GM18520 (cell line): ENCODE measurements around the gene GNA12.

Experiments used
- ATAC-seq: cut with Tn5 transposase; IDR thresholded peaks from one replicate; pipeline ENCODE4 v1.9.1; 2021; ENCODE audit not compliant: unreplicated experiment

The GNA12 gene

GRCh38 chr7:2717293-2718261 is 126.5 kb downstream of the GNA12 start:
- ATAC-seq: no peak

- no peak for ATAC-seq
These were observed 127.2 kb downstream of the GNA12 start for GRCh38 chr7:2716906-2717292.

- ATAC-seq: no peak
These were observed 127.6 kb downstream of the GNA12 start for GRCh38 chr7:2716488-2716887.

DNA sequence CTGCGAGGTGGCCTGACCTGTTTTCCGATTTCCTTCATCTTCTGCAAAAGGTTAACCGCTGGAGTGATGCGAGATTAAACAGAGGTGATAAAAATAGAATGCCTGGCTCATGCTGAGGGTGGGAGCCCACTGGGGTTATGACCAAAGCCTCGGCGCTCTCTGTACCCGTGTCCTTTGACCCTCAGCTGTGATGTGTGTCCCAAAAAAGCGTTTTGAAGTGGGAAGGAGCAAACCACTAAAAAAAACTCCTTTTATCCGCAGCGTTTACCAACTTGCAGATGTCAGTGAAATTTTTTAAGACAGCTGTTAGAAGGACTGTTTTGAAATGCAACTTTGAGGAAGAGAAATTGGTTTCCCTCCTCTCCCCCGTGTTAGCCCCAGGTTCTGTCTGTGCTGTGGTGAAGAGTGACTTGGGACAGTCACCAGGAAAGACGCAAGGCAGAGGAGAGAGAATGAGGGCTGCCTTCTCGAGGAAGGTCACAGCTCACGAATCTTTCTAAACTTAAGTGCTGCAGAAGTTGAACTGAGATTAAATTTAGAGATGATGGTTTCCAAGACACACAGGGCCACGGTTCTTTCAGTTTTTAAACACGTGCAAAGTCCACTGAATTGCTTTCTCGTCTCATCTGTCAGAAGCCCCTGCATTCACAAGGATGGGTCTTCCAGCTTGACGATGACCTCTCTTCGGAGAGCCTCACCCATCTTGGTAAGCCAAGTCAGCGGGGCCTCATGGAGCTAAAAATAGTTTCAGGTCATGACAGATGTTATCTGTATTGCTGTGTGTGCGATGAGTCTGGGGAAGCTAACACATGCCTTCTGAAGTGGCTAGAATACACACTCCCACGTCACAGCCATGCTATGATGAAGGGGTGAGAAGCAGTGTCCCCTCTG is 128.5 kb downstream of the GNA12 start:
- ATAC-seq: no peak

DNA sequence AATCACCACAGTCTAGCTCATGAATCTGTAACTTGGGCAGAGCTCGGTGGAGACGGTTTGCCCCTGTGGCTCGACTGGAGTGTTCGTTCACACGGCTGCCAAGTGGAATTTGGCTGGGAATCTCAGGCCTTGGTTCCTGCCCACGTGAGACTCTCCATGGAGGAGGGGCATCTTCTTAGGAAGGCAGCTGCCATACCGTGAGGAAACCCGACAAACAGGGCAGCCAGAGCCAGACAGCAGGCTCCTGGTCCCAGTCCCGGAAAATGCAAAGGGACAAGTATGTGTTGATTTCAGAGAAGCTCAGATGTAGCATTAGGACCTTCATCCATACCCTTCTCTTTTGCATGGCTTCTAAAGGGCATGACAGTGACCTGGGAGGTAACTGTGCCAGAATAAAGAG is 129.5 kb downstream of the GNA12 start:
- no peak for ATAC-seq

DNA sequence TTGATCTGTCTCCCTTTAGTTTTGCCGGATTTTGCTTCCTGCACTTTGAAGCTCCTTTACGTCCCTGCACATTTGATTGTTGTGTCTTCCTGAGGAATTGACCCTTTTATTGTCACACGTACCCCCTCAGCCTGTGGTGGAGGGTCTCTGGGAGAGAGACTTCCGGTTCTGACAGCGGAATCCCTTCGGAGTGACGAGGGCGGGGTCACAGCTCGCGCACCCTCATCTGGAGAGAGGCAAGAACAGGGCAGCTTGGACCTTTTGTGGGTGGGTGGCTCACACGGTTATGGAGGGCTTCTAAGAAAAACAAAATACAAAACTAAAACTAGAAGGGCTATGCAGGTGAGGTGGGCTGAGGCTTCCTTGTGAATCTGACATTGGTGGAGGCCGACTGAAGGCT is 130.1 kb downstream of the GNA12 start:
- ATAC-seq: no peak

DNA sequence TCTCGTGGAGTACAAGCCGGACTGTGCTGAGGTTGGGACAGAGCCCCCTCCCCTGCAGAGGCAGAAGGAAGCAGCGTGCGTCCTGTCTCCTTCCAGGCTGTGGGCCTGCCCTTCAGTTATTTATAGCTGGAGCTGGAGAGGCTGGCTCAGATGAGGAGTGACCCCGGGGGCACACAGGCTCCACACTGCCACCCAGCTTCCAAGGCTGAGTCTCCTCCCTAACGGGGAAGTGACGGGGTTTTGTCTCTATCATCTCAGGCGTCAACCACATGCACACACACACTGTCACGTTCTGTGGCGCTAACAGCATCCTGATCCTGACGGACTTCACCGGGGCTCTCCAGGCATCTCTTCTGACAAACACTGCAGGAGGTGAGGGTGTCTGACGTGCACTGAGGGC is 130.7 kb downstream of the GNA12 start:
- ATAC-seq: no peak

- ATAC-seq: no peak
These were observed 132.0 kb downstream of the GNA12 start for GRCh38 chr7:2711895-2712675.

DNA sequence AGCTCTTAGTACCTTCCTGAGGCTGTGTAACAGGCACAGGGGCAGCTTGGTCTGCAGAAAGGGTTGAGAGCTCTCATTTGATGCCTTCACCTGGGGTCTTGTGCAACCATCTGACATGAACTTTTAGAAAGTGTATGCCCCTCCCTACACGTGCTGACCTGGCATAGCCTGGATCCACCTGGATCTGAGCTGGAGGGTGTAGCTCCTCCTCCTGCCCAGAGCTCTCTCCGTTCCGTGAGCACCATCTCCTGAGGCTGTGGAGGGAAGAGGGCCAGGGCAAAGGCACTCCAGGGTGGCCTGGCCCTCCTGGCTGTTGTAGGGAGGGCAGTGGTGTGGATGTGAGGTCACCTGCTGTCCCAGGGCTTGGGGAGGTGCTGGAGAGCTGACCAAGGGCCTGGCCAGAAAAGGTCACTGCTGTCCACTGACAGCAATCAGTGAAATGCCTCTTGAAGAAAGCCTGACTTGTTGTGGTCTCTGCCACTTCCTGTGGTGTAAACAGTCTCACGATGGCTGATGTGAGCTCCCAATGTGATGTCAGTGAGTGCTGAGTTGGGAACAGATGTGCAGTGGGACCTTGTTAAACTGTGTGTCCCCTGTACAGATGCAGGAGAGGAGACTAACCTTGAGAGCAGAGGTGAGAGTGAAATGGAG is 133.1 kb downstream of the GNA12 start:
- no peak for ATAC-seq

GRCh38 chr7:2710286-2710655 is 133.8 kb downstream of the GNA12 start:
- ATAC-seq: peak; percentile 46

- ATAC-seq: peak; percentile 67
These were observed 134.4 kb downstream of the GNA12 start for GRCh38 chr7:2709553-2710285.

- ATAC-seq: no peak
These were observed 135.4 kb downstream of the GNA12 start for GRCh38 chr7:2708547-2709310.

DNA sequence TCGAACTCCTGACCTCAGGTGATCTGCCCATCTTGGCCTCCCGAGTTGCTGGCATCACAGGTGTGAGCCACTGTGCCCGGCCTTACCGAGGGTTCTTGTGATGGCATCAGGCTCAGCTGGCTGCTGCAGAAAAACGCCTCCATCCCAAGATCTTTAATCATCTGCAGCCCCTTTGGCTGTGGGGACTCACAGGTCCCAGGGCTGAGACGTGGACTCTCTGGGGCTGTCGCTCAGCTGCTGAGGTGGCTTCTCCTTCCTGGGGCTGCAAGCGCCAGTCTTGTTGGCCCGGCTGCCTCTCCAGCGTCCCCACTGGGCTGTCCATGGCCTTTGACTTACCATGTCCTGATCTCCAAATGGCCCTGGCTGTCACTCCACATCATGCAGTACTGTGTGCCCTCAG is 136.1 kb downstream of the GNA12 start:
- no peak for ATAC-seq

DNA sequence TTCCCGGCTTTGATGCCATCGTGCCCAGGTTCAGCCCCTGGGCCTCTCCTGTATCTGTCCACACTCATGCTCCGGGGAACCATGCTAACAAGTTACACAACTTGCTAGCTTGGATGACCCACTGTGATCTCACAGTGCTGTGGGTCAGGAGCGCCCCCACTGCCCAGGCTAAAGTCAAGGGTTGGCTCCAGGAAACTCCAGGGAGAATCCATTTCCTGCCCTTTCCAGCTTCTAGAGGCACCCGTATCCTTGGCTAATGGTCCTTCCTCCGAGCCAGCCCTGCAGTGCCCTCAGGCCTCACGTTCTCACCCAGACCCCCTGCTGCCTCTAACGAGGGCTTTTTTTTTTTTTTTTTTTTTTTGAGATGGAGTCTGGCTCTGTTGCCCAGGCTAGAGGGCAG is 136.6 kb downstream of the GNA12 start:
- ATAC-seq: no peak

DNA sequence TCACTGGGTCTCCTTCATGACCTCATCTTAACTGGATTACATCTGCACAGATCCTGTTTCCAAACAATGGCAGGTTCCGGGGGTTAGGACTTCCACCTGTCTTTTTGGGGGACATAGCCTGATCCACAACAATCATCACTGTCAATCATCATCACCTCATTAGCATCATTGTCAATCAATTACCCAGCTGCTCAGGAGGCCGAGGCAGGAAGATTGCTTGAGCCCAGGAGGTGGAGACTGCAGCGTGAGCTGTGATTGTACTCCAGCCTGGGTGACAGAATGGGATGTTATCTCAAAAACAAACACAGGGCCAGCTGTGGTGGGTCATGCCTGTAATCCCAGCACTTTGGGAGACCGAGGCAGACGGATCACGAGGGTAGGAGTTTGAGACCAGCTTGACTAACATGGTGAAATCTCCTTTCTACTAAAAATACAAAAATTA is 137.4 kb downstream of the GNA12 start:
- no peak for ATAC-seq

GRCh38 chr7:2705371-2706096 is 138.6 kb downstream of the GNA12 start:
- ATAC-seq: no peak

DNA sequence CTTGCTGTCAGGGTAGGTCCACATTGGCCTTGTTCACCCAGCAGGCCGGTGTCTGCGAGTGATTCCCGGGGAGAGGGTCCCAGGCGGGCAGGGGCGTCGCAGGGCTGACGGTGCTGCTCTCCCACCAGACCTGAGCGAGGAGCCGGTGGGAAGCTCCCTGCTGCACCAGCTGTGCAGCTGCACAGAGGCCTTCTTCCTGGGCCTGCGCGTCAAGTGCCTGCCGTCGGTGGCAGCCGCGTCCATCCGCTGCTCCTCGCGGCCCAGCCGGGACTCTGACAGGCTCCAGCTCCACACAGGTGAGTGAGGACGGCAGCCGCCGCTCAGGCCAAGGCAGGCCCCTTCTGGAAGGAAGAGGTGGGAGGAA is 141.5 kb downstream of the GNA12 start:
- ATAC-seq: no peak

- ATAC-seq: no peak
These were observed 142.1 kb downstream of the GNA12 start for GRCh38 chr7:2701832-2702593.
